A549 (cell line): ENCODE measurements around the gene HSPG2. TPM values are rescaled to one million over a fixed set of nuclear protein-coding genes. Genes with fewer than 3 reads are reported as not detected.
"Not testable (repeated sequence)": the region's sequence is repeated elsewhere in the genome, so short reads cannot be mapped to it uniquely, and the experiment has no call there.

Source experiments
- ATAC-seq, 2 experiments: fragments of 200-7000 bp in 1 of 2; fragments of >200 bp in 1 of 2; cut with Nextera tagmentation in 1 of 2; cut with Tn5 transposase in 1 of 2; 3 replicates each; pipeline versions ENCODE4 v1.8.0 to v1.9.1; 2018 to 2020; ENCODE audit warnings: mild to moderate bottlenecking in 1 of 2, moderate library complexity in 1 of 2
- CTCF ChIA-PET: fragments of 300-600 bp; sonication (Branson Sonifier 250); formaldehyde crosslinking; extraction: SDS; loops from one replicate; lab custom pipeline; 2021; ENCODE audit warnings: antibody characterized with exemption, inconsistent platforms; lab: Yijun Ruan, JAX
- POLR2A ChIA-PET: fragments of 350-600 bp; formaldehyde crosslinking; extraction: SDS; loops from one replicate; lab custom pipeline; 2021; ENCODE audit warnings: antibody characterized with exemption, inconsistent platforms; lab: Yijun Ruan, JAX
- DNase-seq, 2 experiments: peaks; one replicate each; pipeline versions ENCODE4 v3.0.0 to v3.0.0-alpha.2; 2011 to 2016; ENCODE audit warnings: low read depth in 1 of 2, low spot score in 1 of 2
- FAIRE-seq: peaks from 2 replicates; lab custom pipeline; 2011; peaks lifted over from hg19 to GRCh38; lab: Jason Lieb, UNC
- H3K27ac ChIP-seq, 2 experiments: fragments of >200 bp; sonication (Bioruptor Twin); formaldehyde crosslinking; 3 replicates each; pipeline ENCODE4 v1.5.1; 2016 to 2017
- H3K4me1 ChIP-seq: fragments of >200 bp; sonication (Bioruptor Twin); formaldehyde crosslinking; 3 replicates; pipeline ENCODE4 v1.6.1; 2016
- H3K4me2 ChIP-seq: fragments of >200 bp; sonication (Bioruptor Twin); formaldehyde crosslinking; 3 replicates; pipeline ENCODE4 v1.6.1; 2016
- H3K4me3 ChIP-seq: fragments of >200 bp; sonication (Bioruptor Twin); formaldehyde crosslinking; 3 replicates; pipeline ENCODE4 v1.5.1; 2016
- H3K9me3 ChIP-seq: fragments of >200 bp; sonication (Bioruptor Twin); formaldehyde crosslinking; 3 replicates; pipeline ENCODE4 v1.6.1; 2016
- ATOH8 ChIP-seq: fragments of 250-450 bp; sonication (Bioruptor Pico); IDR thresholded peaks from 2 replicates; pipeline ENCODE4 v1.5.0; 2020; ENCODE audit warnings: low read depth, mild to moderate bottlenecking, moderate library complexity
- CBX2 ChIP-seq: fragments of 200-600 bp; sonication (generic); IDR thresholded peaks from 2 replicates; pipeline ENCODE4 v1.6.1; 2016; ENCODE audit warnings: low read depth, mild to moderate bottlenecking, borderline replicate concordance
- CHD4 ChIP-seq: fragments of 200-600 bp; sonication (generic); IDR thresholded peaks from 2 replicates; pipeline ENCODE4 v1.6.1; 2016; ENCODE audit warnings: antibody characterized with exemption, mild to moderate bottlenecking, borderline replicate concordance
- EHF ChIP-seq: fragments of 250-450 bp; sonication (Bioruptor Pico); IDR thresholded peaks from 2 replicates; pipeline ENCODE4 v1.5.0; 2020; ENCODE audit warnings: mild to moderate bottlenecking
- EHMT2 ChIP-seq: fragments of 200-600 bp; sonication (generic); IDR thresholded peaks from 2 replicates; pipeline ENCODE4 v1.6.1; 2016; ENCODE audit warnings: antibody characterized with exemption, low read depth, mild to moderate bottlenecking, moderate library complexity
- ELK1 ChIP-seq: fragments of 150-350 bp; IDR thresholded peaks from 2 replicates; pipeline ENCODE4 v1.6.1; 2014; ENCODE audit warnings: low read depth, mild to moderate bottlenecking, low read length
- ESRRA ChIP-seq: fragments of 150-350 bp; IDR thresholded peaks from 2 replicates; pipeline ENCODE4 v1.6.1; 2014; ENCODE audit warnings: mild to moderate bottlenecking, low read length, borderline replicate concordance
- HEYL ChIP-seq: fragments of 250-450 bp; sonication (Bioruptor Pico); IDR thresholded peaks from 2 replicates; pipeline ENCODE4 v1.8.0; 2021; ENCODE audit warnings: mild to moderate bottlenecking, moderate library complexity
- JUN ChIP-seq, 2 experiments: fragments of >200 bp; sonication (Bioruptor Twin); formaldehyde crosslinking; IDR thresholded peaks; 2 replicates in 1 of 2; 3 replicates in 1 of 2; pipeline ENCODE4 v1.6.1; 2016 to 2017
- KDM5A ChIP-seq: fragments of 200-600 bp; sonication (generic); IDR thresholded peaks from 2 replicates; pipeline ENCODE4 v1.6.1; 2016; ENCODE audit warnings: antibody characterized with exemption, mild to moderate bottlenecking
- NPAS2 ChIP-seq: fragments of 250-450 bp; sonication (Bioruptor Pico); IDR thresholded peaks from 2 replicates; pipeline ENCODE4 v1.8.0; 2022; ENCODE audit warnings: mild to moderate bottlenecking, moderate library complexity, borderline replicate concordance
- PHF8 ChIP-seq: fragments of 200-600 bp; sonication (generic); IDR thresholded peaks from 2 replicates; pipeline ENCODE4 v1.6.1; 2016; ENCODE audit warnings: low read depth, mild to moderate bottlenecking, antibody characterized with exemption, moderate library complexity, borderline replicate concordance
- POLR2A ChIP-seq: IDR thresholded peaks from 2 replicates; pipeline ENCODE4 v1.6.1; 2012; ENCODE audit warnings: mild to moderate bottlenecking, low read length
- POLR2AphosphoS2 ChIP-seq: conservative IDR thresholded peaks from 2 replicates; pipeline ENCODE4 v1.6.1; 2012; ENCODE audit warnings: low read length, improper control_type of control experiment, inconsistent platforms
- RAD21 ChIP-seq, 2 experiments: fragments of >200 bp in 1 of 2; sonication (Bioruptor Twin) in 1 of 2; formaldehyde crosslinking in 1 of 2; IDR thresholded peaks in 1 of 2; conservative IDR thresholded peaks in 1 of 2; 2 replicates in 1 of 2; 3 replicates in 1 of 2; pipeline ENCODE4 v1.6.1; 2012 to 2018; ENCODE audit warnings: inconsistent platforms in 1 of 2
- RARB ChIP-seq: fragments of 250-450 bp; sonication (Bioruptor Pico); IDR thresholded peaks from 2 replicates; pipeline ENCODE4 v1.8.0; 2021; ENCODE audit warnings: mild to moderate bottlenecking, moderate library complexity
- SREBF2 ChIP-seq: fragments of 450-650 bp; IDR thresholded peaks from 2 replicates; pipeline ENCODE4 v1.6.1; 2014; ENCODE audit warnings: mild to moderate bottlenecking, moderate library complexity
- USF2 ChIP-seq: fragments of 450-650 bp; IDR thresholded peaks from 2 replicates; pipeline ENCODE4 v1.6.1; 2014; ENCODE audit warnings: antibody characterized with exemption
- ZNF302 ChIP-seq: fragments of 250-450 bp; sonication (Bioruptor Pico); IDR thresholded peaks from 2 replicates; pipeline ENCODE4 v1.9.0; 2021; ENCODE audit warnings: inconsistent platforms, mild to moderate bottlenecking, moderate library complexity
- WGBS: methylation state at CpG from one replicate; pipeline ENCODE4 v1.1.6; 2017; ENCODE audit errors: missing lambda C conversion rate; 5-methylcytosine and 5-hydroxymethylcytosine counted together
- polyA plus RNA-seq, 4 experiments: library from polyadenylated mRNA; depleted of rRNA in 3 of 4; stranded (reverse); fragments of >200 nt; fragmentation: RNase III in 1 of 4; extraction: RNeasy Plus Mini Kit Qiagen cat#74134 plus additional on column Dnase treatment in 1 of 4; gene quantifications; 2 replicates in 3 of 4; 3 replicates in 1 of 4; pipeline ENCODE4 v1.2.3, GENCODE V29; 2011 to 2017

The HSPG2 gene
- polyA plus RNA-seq, 2 of the 4 experiments (the other 2 are of a cell fraction), result 7.0 to 42.7 TPM

DNA sequence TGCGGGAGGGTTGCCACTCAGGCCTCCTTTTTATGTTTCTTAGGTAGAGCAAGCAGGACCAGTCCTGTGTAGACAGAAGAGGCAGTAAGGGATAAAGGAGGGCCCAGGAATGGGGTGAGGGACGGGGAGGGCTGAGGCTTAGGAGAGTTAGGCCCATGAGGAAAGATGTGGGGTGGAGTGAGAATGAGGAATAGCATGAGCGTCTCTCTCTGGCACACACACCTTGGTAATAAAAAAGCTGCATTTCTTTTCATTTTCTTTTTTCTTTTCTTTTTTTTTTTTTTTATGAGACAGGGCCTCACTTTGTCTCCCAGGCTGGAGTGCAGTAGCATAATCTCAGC lies 7.6 kb upstream of the HSPG2 start (continued):
- TF ChIP-seq USF2 (no peak), CBX2 (no peak), ZNF302 (CRISPR knock-in tag) (no peak), KDM5A (no peak)

DNA sequence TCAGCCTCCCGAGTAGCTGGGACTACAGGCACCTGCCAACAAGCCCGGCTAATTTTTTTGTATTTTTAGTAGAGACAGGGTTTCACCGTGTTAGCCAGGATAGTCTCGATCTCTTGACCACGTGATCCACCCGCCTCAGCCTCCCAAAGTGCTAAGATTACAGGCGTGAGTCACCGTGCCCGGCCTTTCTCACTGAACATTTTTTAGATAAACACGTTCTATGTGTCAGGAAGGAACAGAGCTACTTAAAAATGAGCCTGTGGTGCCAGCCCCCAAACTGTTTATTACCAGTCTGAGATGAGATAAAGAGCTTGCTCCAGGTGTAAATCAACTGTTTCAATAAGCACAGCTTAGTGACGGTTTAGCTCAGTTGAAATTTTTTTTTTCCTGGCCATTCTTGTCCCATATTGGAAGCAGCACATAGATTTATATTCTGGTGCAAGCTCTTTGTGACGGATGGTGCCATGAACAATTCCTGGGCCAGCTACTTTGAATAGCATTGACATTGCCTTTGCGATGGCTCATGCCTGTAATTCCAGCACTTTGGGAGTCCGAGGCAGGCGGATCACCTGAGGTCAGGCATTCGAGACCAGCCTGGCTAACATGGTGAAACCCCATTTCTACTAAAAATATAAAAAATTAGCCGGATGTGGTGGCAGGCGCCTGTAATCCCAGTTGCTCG lies 6.0 kb upstream of the HSPG2 start:
- H3K4me3 ChIP-seq, FAIRE-seq, POLR2A ChIA-PET, H3K9me3 ChIP-seq, DNase-seq, ATAC-seq: not testable (repeated sequence)
- Histone ChIP-seq H3K4me1 (peaks cover 28% of the 10 kb centered on the region), H3K4me2 (0 out of 3 replicates have a peak overlapping the region, but pooled peaks have one; percentile 17), H3K27ac (0 out of 6 replicates have a peak overlapping the region, but pooled peaks of 1 of the 2 experiments have one; percentile 16)
- CTCF ChIA-PET, result interaction anchor here (1.0 to 1.8 kb wide), 2 partner anchors 16 to 21 kb away, joined by 3 to 9 read pairs; no protein-coding TSS in a partner anchor
- 69% methylated on average over 19 of the region's 19 CpGs for WGBS

DNA sequence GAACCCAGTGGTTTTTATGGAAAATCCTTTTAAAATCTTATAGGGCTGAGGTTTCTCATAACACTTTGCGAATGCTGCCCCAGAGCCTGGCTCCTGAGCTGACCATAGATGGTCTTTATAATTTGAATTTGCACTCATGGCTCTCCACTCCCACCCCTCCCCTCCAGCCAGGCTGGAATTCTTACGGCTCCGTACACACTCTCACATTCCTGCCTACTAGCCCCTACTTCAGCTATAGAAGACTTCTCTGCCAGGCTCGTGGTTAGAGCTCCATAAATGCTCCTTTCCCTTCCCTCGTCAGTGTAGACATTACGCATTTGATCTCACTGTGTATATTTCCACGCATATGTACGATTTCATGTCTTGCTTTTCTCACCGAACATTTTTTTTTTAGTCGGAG lies 5.4 kb upstream of the HSPG2 start:
- peaks cover 34% of the 10 kb centered on the region for H3K4me1 ChIP-seq
- FAIRE-seq (no peak), DNase-seq (no peak), ATAC-seq (no peak)
- no peak overlapping the region for H3K4me2 ChIP-seq
- no peak overlapping the region for H3K27ac ChIP-seq
- H3K9me3 ChIP-seq, result no peaks in the 10 kb centered on the region
- CTCF ChIA-PET, result interaction anchor here (1.0 to 1.8 kb wide), 2 partner anchors 17 to 21 kb away, joined by 3 to 9 read pairs; no protein-coding TSS in a partner anchor
- TF ChIP-seq EHMT2 (no peak), HEYL (CRISPR knock-in tag) (no peak), PHF8 (no peak), POLR2A (no peak), SREBF2 (no peak), ELK1 (no peak), RAD21 (conservative IDR thresholded peaks at IDR 0.05 in 1 of 2, IDR thresholded peaks at IDR 0.05 in 1 of 2) (no peak), EHF (CRISPR knock-in tag) (no peak), ESRRA (no peak), CHD4 (no peak), JUN (IDR thresholded peaks at IDR 0.05) (no peak), ATOH8 (no peak)
- 85% methylated on average over 10 of the region's 10 CpGs for WGBS
- POLR2A ChIA-PET, result no interaction called here
- no peak overlapping the region for H3K4me3 ChIP-seq

DNA sequence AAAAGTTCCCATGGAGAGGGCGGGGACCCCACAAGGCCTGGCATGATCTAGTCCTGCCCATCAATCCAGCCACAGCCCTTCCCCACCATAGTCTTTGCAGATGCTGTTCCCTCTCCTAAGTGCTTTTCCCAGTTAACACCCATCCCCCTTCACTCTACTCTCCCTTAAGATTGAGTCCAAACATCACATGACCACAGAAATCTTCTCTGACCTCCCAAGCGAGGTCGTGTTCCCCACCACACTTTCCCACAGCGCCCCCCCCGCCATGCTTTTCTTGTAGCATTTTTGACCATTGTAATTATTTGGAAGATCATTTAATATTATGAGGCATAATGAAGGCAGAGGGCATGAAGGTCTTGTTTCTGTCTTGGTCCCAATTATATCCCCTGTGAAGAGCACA lies 4.3 kb upstream of the HSPG2 start:
- no peak for ATAC-seq
- ChIA-PET CTCF (interaction anchor here (1.6 to 1.8 kb wide), 2 partner anchors 9 to 22 kb away, joined by 3 to 9 read pairs; no protein-coding TSS in a partner anchor), POLR2A (no interaction called here)
- Histone ChIP-seq H3K4me3 (no peak overlapping the region), H3K4me2 (no peak overlapping the region), H3K9me3 (no peaks in the 10 kb centered on the region), H3K4me1 (peaks cover 34% of the 10 kb centered on the region), H3K27ac (peak overlapping the region in 1 of 2 experiments; percentile 38; a peak in 1 of 6 replicates)
- no peak for FAIRE-seq
- TF ChIP-seq NPAS2 (CRISPR knock-in tag) (no peak), RARB (CRISPR knock-in tag) (no peak), POLR2AphosphoS2 (no peak)
- 85% methylated on average over 5 of the region's 5 CpGs for WGBS
- DNase-seq, result no peak
